Central memory CD4-positive, alpha-beta T cell (primary cell): ENCODE measurements around the gene RPL7A.
"Not testable (repeated sequence)": the region's sequence is repeated elsewhere in the genome, so short reads cannot be mapped to it uniquely, and the experiment has no call there.

Experiments used
- DNase-seq: peaks from one replicate; pipeline ENCODE4 v3.0.0; 2022

Gene RPL7A

DNA sequence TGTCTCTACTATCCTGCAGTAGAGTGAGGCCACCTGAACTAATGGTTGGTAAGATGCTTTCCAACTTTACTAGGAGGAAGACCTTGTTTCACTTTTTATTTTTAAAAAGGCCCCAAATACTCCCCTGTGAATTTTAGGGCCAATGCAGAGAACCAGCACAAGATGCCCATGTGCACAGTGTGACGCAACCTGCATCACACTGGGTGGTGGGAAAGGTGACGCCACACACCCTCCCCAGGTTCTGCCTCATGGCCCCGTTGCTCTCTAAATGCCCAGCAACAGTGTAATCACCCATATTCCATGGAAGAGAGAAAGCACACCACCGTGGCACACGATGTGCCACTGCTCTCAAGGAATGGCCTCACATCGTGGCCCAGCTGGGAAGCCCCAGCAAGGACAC, 21.4 kb downstream of the RPL7A start:
- no peak for DNase-seq

DNA sequence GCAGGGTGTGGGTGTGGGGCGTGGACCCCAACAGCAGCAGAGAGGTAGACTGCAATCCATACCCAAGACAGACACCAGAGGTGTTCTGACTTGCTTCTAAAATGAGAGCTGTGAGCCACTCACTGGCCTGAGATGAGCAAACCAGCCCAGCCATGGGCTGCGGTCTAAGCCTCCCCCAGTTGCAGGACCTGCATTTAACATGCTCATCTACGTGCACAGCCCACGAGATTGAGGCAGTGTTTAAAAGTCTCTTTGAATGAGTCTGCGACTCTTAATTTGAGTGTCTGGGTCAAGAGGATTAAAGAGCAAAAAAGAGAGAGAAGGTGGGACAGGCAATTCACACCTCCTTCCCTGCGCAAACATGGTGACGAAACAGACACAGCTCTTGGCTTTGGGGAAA, 21.9 kb downstream of the RPL7A start:
- DNase-seq, result no peak

DNA sequence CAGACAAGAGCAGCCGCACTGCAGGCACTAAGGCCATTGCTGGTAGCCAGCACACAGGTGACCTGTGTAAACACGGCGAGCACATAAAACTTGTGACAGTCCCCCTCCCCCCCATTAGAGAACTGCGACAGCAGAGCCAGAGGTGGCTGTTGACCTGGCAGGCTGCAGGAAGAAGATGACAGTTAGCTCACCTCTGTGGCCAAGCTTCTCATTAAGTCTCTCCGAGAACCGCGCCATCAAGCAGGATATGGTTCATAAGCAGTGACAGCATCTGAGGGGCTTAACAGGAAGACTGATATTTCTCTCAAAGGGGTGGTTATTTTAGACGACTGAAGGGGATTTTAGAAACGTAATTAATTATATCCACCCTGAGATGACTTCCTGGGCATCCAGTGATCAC, 22.7 kb downstream of the RPL7A start:
- peak; percentile 64 for DNase-seq

DNA sequence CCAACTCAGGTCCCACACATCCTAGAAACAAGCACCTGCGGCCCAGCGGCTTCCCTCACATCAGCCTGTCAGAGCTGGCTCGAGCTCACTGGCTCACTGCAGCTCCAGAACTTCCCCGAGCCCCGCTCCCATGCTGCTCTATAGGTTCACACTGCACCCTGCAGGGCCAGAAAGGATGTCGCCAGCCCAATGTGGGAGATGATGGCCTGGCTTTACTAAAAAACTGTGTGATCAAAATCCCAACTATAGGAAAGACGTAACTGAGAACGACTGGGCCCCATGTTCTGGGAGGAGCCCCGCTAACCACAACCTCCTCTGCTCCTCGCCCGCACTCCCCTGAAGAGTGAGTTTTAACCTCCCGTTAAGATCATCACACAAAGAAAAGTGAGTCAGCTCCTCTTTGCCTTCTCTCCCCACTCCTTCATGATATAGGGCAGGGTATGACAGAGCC, 23.3 kb downstream of the RPL7A start:
- DNase-seq, result peak; percentile 73

DNA sequence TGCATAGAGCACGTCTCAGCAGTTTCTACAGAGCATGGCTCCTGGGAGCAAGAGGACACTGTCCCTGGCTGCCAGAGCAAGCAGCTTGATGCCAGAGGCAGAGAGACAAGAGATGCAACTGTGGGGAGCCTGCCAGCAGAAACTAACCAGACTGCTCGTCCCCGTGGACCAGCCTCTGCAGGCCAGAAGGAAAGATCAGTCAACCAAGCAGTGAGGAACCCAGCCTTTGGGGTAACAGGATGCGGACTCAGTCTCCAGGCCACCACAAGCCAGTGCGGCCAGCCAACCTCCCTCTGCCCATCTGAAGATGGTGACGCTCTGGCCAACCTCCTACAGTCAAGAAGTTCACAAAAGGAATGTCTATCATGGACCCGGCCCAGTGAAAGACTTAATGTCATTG, 24.1 kb downstream of the RPL7A start:
- DNase-seq, result no peak

DNA sequence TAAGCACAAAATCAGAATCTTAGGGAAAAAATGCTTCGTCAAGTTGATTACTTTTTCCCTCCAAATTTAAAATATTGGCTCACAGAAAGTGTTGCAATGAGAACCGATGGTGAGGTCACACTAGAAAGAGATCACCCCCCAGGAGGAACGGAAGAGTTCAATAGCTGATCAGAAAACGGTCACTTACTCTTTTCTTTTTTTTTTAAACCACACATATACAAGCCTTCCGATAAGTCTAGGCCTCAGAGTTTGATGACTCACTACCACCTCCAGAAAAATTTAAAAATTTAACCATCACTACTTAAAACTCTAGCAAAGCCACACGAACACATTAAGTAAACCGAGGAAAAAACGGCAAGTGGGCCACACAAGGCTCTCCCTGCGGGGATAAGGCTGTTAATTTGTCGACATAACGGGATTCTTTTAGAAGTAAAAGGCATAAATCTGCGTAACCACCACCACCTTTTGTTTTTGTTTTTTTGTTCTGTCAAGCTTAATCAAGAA, 26.6 kb downstream of the RPL7A start:
- DNase-seq, result peak; percentile 51

DNA sequence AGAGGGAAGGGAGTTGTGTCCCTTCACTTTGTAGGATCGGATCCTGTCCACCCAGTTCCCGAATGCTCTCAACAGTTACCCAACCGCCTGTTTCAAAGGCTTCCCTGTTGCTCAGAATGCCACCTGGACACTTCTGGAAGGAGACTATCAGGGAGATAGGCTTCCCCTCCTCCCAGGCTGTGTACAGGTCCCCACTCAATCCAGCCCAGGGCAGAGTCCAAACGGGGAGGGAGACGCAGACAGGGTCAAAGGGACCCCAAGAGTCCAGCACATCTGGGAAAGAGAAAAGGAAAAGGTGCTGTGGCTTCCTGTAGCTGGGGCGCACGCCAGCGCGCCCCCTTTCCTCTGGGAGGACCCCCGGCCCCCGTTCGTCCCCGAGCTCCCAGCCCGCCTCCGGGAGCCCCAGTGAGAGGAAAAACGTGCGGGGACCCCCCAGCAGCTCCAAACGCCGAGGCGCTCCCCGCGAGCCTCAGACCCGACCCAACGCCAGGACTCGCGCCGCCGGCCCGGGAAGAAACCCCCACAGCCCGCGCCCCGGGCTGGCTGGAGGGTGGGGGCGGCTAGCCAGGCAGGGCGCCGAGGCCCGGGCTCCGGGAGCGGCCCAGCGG, 27.2 kb downstream of the RPL7A start:
- no peak for DNase-seq

DNA sequence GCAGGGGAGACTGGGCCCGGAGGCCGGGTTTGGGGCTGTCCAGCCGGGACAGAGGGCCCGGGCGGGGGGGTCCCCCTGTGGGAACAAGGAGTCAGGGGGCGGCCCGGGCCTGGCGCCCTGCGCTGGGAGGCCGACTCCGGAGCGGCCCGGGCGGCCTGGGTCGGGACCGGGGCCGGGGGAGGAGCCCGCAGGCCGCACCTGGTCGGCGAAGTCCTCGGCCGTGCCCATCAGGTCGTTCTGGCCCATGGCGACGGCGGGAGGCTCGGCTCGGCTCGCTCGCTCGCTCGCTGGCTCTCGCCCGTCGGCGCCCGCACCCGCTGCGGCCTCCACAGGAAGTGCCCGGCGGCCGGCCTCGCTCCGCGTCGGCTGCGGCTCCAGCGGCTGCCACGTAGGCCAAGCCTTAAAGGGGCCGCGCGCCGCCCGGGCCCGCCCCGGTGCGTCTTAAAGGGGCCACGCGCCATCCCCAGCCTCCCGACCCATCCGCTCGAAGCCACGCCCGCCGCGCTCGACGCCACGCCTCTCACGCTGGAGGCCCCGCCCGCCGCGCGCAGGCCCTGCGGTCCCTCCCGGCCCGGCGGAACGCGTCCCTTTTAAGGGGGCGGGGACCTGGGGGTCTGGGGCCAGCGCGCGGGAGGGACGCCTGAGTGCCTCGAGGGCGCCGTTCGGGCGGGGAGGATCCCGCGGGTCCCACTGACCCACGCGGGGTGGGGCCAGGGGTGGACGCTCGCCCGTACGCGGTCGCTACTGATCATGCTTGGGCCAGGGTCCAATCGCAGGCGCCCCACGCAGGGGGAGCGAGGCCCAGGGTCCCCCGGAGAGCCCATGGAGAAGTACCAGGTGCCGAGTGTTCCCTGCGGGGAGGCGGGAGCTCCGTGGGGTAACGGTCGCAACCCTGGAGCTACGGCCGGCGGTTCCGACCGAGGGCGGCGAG, 28.0 kb downstream of the RPL7A start, which contains the start of the genes STKLD1 and SURF4:
Gene STKLD1 (plus strand): TSS at position 643 of the 931 bp plus-strand sequence. CDS start 108 bp downstream, at position 751.
Gene SURF4 (minus strand): TSS at position 337 of the 931 bp plus-strand sequence. CDS start 91 bp downstream, at position 246.
- DNase-seq, result peak; percentile 91

DNA sequence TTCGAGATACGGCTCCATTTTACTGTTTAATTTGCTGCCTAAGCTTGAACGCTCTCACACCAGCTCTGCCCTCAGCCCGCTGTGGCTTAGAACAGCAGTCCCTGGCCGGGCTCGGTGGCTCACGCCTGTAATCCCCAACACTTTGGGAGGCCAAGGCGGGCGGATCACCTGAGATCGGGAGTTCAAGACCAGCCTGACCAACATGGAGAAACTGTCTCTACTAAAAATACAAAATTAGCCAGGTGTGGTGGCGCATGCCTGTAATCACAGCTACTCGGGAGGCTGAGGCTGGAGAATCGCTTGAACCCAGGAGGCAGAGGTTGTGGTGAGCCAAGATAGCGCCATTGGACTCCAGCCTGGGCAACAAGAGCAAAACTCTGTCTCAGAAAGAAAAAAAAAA, 29.3 kb downstream of the RPL7A start:
- DNase-seq, result not testable (repeated sequence)

DNA sequence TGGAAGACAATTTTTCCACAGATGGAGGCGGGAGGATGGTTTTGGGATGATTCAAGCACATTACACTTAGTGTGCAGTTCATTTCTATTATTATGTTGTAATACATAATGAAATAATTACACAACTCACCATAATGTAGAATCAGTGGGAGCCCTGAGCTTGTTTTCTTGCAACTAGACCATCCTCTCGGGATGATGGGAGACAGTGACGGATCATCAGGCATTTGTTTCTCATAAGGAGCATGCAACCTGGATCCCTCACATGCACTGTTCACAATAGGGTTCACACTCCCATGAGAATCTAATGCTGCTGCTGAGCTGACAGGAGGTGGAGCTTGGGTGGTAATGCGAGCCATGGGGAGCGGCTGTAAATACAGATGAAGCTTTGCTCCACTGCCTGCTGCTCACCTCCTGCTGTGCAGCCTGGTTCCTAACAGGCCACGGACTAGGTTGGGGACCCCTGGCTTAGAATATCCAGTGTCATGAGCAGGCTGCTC, 29.8 kb downstream of the RPL7A start:
- DNase-seq, result no peak

DNA sequence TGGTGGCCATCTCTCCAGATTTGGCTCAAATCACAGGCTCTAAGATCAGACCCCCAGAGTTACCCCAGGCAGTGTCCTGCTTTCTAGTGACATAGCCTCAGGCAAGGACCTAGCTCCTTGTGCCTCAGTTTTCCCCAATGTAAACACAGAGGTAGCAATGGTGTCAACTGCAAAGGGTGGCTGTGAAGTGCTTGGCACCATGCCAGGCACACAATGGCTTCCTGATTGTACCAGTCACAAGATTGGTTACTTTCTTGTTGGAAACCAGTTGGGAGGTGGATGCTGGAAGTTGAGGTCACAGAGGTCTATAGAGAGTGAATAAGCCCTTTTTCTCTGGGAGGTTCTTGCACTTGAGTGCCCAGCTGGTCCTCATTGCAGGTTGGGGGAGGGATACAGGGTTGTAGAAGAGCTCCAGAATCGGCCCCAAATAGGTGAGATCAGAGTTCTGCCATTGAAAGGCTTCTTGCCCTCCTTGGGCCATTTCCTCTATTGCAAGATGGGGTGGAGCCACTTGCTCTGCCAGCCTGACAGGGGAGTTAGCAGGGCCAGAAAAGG, 30.5 kb downstream of the RPL7A start:
- DNase-seq, result no peak

DNA sequence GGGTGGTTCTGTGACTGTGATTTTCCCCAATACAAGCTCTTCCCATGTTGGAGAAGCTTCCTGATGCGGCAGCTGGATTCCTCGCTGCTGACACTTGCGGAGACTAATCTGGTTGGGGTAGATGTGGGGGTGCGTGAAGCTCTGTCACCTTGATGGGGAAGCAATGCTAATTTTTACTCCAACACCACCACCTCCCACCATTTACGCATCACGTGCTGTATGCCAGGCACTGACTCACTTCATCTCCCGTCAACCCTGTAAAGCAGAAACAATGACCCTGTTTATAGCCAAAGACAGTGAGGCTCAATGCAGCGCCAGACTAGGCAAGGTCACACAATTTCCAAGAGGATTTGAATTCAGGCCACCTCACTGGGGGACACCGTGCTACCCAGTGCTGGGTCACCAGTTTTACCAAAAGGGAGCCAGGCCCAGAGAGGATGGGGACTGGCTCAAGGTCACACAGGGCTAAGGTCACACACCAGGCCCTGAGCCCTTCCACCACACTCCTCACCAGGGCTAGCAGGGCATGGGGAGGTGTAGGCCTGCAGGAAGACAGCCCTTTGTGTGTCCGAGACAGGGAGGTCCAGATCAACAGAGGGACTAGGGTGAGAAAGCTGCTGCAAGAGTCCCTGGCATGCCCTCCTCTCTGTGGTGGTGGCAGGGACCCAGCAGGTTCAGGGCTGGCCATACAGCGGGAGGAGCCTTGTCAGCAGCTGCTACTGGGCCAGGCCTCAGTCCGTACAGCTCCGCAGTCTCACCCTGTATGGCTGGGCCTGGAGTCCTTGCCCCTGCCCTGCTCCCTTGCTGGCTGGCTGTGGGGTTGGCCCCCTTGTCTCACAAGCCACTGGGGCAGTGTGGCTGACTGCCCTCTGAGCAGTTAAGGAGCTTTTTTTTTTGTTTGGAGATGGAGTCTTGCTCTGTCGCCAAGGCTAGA, 31.4 kb downstream of the RPL7A start:
- no peak for DNase-seq

DNA sequence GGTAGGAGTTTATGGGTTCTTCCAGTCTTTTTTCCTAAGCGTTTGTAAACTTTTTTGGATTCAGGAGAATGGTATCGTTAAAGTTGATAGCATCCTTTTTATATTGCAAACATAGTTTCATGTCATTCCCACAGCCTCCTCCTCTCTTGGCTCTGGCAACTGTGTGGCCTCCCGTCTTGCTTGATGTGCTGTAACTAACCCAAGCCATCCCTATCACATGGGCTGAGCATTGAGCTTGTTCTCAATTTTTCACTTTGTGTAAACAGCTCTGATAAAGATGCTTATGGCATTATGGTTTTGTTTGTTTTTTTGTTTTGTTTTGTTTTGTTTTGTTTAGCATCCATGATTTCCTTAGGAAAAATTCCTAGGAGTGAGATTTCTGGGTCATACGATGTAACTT, 32.7 kb downstream of the RPL7A start:
- DNase-seq, result no peak

DNA sequence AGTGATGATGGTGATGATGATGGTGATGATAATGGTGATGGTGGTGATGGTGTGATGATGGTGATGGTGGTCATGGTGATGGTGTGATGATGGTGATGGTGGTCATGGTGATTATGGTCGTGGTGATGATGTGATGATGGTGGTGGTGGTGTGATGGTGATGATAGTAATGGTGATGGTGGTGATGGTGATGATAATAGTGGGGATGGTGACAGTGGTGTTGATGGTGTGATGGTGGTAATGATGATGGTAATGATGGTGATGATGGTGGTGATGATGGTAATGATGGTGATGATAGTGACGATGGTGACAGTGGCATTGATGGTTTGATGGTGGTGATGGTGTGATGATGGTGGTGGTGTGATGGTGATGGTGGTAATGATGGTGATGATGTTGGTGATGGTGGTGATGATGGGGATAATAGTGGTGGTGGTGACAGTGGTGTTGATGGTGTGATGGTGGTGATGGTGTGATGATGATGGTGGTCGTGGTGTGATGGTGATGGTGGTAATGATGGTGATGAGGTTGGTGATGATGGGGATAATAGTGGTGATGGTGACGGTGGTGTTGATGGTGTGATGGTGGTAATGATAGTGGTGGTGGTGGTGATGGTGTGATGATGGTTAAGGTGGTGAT, 34.6 kb downstream of the RPL7A start:
- DNase-seq, result no peak

DNA sequence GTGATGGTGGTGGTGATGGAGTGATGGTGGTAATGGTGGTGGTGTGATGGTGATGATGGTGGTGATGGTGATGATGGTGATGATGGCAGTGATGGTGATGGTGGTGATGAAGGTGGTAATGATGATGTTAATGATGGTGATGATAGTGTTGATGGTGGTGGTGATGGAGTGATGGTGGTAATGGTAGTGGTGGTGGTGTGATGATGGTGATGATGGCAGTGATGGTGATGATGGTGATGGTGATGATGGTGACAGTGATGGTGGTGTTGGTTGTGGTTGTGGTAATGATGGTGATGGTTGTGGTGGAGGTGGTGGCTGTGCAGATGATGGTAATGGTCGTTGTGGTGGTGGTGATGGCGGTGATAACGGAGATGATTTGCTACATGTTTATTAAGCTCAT, 35.4 kb downstream of the RPL7A start:
- no peak for DNase-seq

DNA sequence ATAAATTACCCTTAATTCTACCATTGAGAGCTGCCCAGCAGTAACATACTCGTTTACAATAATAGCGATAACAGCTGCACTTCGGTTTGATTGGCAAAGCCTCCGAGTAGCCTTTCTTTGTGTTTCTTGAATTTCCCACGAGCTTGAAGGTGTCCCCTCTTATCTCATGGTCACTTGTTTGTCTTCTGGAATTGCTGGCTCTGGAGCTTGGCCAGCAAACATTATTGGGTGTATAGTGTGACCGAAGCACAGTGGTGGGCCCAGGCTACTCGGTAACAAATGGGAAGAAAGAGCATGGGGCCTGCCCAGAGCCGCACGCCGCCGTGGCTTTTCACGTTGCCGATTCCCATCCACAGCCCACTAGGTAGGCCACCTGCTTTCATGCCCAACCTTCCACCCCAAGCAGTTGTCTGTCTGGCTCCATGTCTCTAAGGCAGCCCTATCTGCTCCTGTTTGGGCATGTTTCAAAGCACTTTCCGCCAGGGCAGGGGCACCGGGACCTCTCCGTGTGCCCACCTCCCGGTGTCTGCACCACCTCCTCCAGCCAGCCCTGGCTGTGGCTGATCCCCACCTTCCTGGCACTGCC, 36.8 kb downstream of the RPL7A start:
- DNase-seq, result no peak

DNA sequence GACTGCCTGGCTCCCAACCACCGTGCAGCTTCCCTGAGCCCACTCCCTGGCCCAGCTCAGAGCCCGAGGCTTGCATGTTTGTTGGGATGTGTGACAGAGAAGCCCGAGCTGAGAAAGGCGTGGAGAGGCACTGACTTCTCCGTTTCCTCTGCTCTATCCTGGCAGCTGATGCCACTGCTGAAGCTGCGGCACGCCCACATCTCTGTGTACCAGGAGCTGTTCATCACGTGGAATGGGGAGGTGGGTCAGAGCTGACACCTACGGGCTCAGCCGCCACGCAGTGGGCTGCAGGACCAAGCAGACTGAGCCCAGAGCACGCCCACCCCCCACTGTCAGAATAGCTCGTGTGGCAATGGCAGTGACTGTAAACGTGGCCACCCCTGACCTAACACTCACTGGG, 37.4 kb downstream of the RPL7A start:
- no peak for DNase-seq

DNA sequence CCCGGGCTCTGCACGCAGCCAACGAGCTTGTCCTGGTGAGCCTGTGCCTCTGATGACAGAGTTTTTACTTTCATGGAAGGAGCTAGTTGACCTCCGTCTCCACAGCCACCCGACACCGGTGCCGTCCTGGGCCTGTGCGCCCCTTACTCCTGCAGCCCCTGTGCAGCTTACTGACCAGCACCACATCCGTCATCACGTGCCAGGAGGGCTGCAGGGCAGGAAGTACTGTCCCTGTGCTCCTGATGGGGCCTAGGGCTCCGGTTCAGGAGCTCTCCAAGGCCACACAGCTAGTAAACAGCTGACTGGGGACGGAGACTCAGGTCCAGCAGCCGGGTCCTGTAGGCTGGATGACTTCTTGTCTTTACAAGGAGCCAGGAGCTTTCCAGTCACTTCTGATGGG, 38.3 kb downstream of the RPL7A start:
- DNase-seq, result no peak

DNA sequence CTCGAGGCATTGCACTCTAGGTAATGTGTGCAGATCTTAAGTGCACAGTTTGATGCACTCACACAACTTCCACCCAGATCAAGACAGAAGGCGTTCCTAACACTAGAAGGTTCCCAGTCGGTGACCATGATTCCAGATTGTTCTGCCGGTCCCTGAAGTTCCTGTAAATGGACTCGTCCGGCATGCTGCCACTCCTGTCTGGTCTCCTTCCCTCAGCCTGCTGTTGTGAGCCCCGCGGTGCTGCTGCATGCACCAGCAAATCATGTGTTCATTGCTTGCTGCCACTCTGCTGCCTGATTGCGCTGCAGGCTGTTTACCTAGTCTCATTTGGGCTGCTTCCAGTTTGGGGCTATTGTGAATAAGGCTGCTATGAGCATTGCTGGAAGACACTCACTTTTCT, 39.7 kb downstream of the RPL7A start:
- DNase-seq, result no peak

DNA sequence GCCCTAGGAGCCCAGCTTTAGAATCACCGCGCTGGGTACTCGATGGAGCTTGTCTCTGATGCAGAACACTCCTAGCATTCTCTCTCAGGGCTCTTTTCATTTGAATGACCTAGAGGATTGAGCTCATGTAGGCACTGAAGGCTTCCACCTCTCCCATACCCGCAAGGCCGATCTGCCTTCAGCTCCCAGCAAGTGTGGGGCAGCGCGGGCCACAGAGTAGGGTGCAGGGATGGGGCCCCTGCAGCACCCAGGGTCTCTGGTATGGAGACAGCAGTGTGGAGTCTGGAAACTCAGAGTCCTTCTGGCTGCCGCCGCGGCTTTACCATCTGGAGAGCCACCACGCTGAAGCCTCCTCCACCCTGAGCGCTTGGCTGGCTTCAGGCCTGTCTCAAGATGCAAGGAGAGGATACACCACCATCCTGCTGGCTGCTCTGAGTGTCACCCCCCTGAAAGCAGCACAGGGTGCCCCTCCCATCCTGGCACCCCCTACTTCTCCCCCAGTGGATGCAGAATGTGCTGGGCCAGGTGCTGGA, 41.1 kb downstream of the RPL7A start:
- DNase-seq, result no peak

DNA sequence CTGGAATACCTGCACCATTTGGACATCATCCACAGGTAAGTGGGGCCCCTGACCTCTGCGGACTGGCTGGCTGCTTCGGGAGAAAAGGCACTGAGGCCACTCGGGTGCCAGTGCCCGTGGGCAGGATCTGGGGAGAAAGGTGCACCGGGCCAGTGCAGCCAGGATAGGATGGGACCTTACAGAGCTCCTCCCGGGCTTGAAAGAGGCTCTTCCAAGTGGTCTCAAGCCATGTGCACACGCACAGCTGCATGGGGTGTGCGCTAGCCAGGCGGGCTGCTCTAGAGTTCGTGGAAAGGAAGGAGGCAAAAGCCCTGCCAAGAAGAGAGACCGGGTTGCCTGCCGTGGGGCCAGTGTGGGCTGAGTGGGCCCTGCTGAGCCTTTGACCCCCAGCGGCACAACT, 41.5 kb downstream of the RPL7A start:
- no peak for DNase-seq
